Chondrocyte (in vitro differentiated cells): Measurements from ENCODE around the gene CLEC16A. TPM values are rescaled to one million over a fixed set of nuclear protein-coding genes. Genes with fewer than 3 reads are reported as not detected.

Experiments used
- DNase-seq: peaks from one replicate; pipeline ENCODE4 v3.0.0; 2021; ENCODE audit warnings: mixed read lengths, low spot score
- H3K27ac Mint-ChIP-seq: one replicate; pipeline ENCODE4 v1.8.0; 2021; ENCODE audit warnings: mild to moderate bottlenecking, moderate library complexity, mixed read lengths; ENCODE audit not compliant: unreplicated experiment
- H3K27me3 Mint-ChIP-seq: 2 replicates; pipeline ENCODE4 v1.8.0; 2021; ENCODE audit warnings: low read depth, mixed read lengths
- H3K36me3 Mint-ChIP-seq: 2 replicates; pipeline ENCODE4 v1.8.0; 2021; ENCODE audit warnings: low read depth, mixed read lengths
- H3K4me1 Mint-ChIP-seq: 2 replicates; pipeline ENCODE4 v1.8.0; 2021; ENCODE audit warnings: low read depth, mild to moderate bottlenecking, mixed read lengths
- H3K4me3 Mint-ChIP-seq: one replicate; pipeline ENCODE4 v1.8.0; 2021; ENCODE audit warnings: mild to moderate bottlenecking, moderate library complexity, mixed read lengths; ENCODE audit not compliant: unreplicated experiment
- H3K9me3 Mint-ChIP-seq: 2 replicates; pipeline ENCODE4 v1.8.0; 2021; ENCODE audit warnings: low read depth, mixed read lengths
- total RNA-seq: library from RNA; stranded (reverse); gene quantifications from 3 replicates; pipeline ENCODE4 v1.2.1, GENCODE V29; 2021
- TF ChIP-seq, protein P1 (sequence below): fragments of 200-600 bp; sonication (generic); IDR thresholded peaks from 2 replicates; pipeline ENCODE4 v1.5.0; 2021; ENCODE audit warnings: antibody characterized with exemption, mild to moderate bottlenecking, moderate library complexity

Gene CLEC16A
- total RNA-seq, 1 donor from 2014 or later: 17.9 TPM

DNA sequence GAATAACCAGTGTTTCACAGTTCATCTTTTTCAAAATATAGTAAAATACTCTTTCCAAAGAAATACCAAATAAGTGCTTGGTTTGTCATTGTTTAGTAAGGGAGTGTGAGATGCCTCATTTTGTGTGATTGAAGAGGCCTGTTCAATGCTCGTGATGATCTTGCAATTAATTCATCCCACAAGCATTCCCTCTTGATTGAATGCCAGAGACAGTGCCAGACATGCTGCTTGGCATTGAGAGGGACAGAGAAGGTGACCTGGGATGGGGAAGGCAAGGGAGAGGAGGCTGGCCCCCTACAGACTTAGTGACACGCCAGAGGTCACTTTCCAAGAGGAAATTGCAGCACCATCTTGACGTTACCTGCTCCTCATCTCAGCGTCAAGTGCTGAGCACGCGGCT, 49.3 kb downstream of the CLEC16A start:
- no peak for DNase-seq
- no peak overlapping the region for H3K27ac Mint-ChIP-seq
- no peak overlapping the region for H3K4me3 Mint-ChIP-seq
- TF ChIP-seq, protein P1, sequence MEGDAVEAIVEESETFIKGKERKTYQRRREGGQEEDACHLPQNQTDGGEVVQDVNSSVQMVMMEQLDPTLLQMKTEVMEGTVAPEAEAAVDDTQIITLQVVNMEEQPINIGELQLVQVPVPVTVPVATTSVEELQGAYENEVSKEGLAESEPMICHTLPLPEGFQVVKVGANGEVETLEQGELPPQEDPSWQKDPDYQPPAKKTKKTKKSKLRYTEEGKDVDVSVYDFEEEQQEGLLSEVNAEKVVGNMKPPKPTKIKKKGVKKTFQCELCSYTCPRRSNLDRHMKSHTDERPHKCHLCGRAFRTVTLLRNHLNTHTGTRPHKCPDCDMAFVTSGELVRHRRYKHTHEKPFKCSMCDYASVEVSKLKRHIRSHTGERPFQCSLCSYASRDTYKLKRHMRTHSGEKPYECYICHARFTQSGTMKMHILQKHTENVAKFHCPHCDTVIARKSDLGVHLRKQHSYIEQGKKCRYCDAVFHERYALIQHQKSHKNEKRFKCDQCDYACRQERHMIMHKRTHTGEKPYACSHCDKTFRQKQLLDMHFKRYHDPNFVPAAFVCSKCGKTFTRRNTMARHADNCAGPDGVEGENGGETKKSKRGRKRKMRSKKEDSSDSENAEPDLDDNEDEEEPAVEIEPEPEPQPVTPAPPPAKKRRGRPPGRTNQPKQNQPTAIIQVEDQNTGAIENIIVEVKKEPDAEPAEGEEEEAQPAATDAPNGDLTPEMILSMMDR: no peak
- H3K36me3 Mint-ChIP-seq: peaks cover 28% of the 10 kb centered on the region
- peaks cover 25% of the 10 kb centered on the region for H3K4me1 Mint-ChIP-seq
- no peaks in the 10 kb centered on the region for H3K9me3 Mint-ChIP-seq
- no peaks in the 10 kb centered on the region for H3K27me3 Mint-ChIP-seq

DNA sequence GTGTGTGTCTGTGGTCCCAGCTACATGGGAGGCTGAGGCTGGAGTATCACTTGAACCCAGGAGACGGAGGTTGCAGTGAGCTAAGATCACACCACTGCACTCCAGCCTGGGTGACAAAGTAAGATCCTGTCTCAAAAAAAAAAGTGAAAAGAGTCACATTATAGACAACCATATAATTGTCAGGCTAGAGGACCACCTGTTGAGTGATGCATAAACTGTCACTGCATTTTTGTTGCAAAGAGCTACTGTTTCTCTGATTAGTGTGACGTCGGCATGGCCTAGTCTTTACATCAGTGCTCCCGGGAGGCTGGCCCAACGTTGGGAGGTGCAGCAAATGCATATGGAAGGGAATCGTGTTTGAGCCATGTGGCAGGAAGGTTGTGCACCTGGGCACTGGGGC, 50.2 kb downstream of the CLEC16A start:
- no peak for DNase-seq
- no peaks in the 10 kb centered on the region for H3K27me3 Mint-ChIP-seq
- no peak overlapping the region for H3K27ac Mint-ChIP-seq
- no peaks in the 10 kb centered on the region for H3K9me3 Mint-ChIP-seq
- peaks cover 27% of the 10 kb centered on the region for H3K36me3 Mint-ChIP-seq
- TF ChIP-seq, protein P1: no peak
- H3K4me3 Mint-ChIP-seq: no peak overlapping the region
- H3K4me1 Mint-ChIP-seq: peaks cover 25% of the 10 kb centered on the region

DNA sequence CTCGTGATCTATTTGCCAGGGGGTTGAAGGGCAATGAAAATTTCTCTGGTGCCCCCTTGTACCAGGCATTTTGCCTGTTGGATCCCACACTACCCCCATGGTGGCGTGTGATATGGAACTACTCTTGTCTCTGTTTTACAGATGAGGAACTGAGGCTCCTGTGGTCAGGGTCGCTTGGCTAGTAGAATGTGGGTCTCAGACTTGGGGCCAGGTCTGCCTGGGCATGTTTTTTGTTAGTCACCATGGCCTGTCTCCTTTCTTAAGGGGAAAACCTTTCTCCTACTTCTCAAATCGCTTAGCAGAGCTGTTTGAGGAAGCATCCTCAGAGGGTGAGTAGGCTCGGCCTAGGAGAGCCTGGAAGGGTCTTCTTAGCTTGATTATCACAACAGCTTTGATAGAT, 51.2 kb downstream of the CLEC16A start:
- no peak overlapping the region for H3K4me3 Mint-ChIP-seq
- peaks cover 25% of the 10 kb centered on the region for H3K4me1 Mint-ChIP-seq
- H3K36me3 Mint-ChIP-seq: peaks cover 30% of the 10 kb centered on the region
- H3K27me3 Mint-ChIP-seq: no peaks in the 10 kb centered on the region
- no peak for DNase-seq
- H3K9me3 Mint-ChIP-seq: no peaks in the 10 kb centered on the region
- TF ChIP-seq, protein P1: no peak
- H3K27ac Mint-ChIP-seq: no peak overlapping the region

DNA sequence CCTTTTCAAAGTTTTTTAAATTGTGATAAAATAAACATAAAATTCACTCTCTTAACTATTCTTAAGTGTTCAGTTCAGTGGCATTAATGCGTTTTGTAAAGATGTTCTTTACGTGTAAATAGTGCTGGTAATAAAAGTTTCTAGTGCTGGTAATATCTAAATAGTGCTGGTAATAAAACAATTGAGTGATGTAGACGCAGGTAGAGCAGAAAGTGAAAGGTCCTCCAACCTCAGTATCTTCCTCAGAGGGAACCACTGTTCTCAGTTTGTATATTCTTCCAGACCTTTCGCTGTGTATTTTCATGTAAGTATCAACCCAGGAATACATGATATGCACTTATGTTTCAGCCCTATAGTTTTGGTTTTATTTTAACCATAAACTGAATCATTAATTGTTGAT, 53.1 kb downstream of the CLEC16A start:
- peaks cover 7% of the 10 kb centered on the region for H3K4me1 Mint-ChIP-seq
- no peaks in the 10 kb centered on the region for H3K9me3 Mint-ChIP-seq
- TF ChIP-seq, protein P1: no peak
- H3K4me3 Mint-ChIP-seq: no peak overlapping the region
- H3K27ac Mint-ChIP-seq: no peak overlapping the region
- DNase-seq: no peak
- no peaks in the 10 kb centered on the region for H3K27me3 Mint-ChIP-seq
- peaks cover 30% of the 10 kb centered on the region for H3K36me3 Mint-ChIP-seq

DNA sequence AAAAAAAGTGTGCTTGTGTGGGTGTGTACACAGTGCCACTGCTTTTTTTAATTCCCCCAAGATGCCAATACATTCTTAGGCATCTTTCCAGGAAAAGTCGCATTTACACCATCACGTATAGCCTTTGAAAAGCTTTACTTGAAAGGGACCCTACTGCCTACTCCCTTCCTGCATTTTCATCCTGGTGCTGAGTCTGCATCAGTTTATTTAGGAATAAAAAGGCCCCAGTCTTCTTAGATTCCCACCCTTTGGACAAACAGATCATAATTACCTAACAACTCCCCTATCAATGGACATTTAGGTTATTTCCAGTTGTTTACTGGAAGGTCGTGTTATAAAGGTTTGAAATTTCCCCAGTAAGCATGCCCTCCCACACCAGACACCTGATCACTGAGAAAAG, 54.9 kb downstream of the CLEC16A start:
- H3K27ac Mint-ChIP-seq: no peak overlapping the region
- no peak overlapping the region for H3K4me3 Mint-ChIP-seq
- TF ChIP-seq, protein P1: no peak
- no peaks in the 10 kb centered on the region for H3K9me3 Mint-ChIP-seq
- H3K27me3 Mint-ChIP-seq: no peaks in the 10 kb centered on the region
- no peak for DNase-seq
- peaks cover 29% of the 10 kb centered on the region for H3K36me3 Mint-ChIP-seq
- peaks cover 5% of the 10 kb centered on the region for H3K4me1 Mint-ChIP-seq
